VCaP (cell line): ENCODE data around the gene RGL1.

Experiments
- H3K27ac ChIP-seq: fragments of 450-650 bp; 2 replicates; pipeline ENCODE4 v1.5.1; 2017
- TF ChIP-seq, protein P1 (sequence below): fragments of 450-650 bp; conservative IDR thresholded peaks from 2 replicates; pipeline ENCODE4 v1.5.1; 2017; ENCODE audit warnings: mild to moderate bottlenecking, moderate library complexity

Gene RGL1

DNA sequence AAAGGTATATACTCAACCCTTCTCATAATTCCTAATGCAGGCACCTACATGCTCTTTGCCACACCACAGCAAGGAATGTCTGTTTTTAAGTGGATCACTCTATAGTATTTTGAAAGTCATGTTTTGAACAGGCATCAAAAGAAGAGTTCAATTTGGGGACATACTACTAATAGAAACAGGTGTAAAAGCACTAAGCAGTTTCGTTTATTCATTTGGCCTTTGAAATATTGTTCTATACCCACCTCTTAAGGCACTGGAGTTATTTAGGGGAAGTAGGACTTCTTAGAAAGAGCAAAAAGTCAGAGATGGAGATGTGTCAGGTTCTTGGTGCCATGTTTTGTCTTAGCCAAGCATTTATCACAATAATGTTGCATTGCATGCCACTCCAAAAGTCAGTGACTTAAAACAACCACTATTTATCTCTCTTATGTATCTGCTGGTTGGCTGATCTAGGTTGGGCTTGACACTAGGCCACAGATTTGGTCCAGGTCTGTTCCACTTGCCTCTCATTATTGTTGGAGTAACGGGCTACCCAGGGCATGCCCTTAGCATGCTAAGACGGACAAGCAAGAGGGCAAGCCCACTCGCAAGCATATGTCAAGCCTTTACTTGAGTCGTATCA lies 107.5 kb downstream of the RGL1 start:
- H3K27ac ChIP-seq = no peak overlapping the region
- TF ChIP-seq, protein P1, sequence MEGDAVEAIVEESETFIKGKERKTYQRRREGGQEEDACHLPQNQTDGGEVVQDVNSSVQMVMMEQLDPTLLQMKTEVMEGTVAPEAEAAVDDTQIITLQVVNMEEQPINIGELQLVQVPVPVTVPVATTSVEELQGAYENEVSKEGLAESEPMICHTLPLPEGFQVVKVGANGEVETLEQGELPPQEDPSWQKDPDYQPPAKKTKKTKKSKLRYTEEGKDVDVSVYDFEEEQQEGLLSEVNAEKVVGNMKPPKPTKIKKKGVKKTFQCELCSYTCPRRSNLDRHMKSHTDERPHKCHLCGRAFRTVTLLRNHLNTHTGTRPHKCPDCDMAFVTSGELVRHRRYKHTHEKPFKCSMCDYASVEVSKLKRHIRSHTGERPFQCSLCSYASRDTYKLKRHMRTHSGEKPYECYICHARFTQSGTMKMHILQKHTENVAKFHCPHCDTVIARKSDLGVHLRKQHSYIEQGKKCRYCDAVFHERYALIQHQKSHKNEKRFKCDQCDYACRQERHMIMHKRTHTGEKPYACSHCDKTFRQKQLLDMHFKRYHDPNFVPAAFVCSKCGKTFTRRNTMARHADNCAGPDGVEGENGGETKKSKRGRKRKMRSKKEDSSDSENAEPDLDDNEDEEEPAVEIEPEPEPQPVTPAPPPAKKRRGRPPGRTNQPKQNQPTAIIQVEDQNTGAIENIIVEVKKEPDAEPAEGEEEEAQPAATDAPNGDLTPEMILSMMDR = no peak

DNA sequence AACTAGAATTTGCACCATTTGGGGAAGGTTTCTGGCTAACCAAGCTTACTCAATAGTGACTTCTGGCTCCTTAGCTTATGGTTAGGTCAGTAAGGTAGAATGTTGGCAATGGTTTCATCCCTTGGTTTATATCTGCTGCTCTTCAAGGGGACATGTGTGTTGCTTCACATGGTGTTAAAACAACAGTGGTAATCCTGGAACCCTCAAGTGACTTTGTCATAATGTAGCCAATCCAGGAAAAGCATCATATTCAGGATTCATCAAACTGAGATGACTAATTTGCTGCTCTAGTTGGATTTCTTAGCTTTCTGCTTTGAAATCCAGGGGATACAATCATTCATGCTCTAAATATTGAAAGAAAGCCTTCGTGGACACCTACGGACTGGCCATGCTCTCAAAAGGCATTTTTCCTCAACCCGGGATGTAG lies 108.7 kb downstream of the RGL1 start:
- H3K27ac ChIP-seq = no peak overlapping the region
- TF ChIP-seq, protein P1 = no peak

DNA sequence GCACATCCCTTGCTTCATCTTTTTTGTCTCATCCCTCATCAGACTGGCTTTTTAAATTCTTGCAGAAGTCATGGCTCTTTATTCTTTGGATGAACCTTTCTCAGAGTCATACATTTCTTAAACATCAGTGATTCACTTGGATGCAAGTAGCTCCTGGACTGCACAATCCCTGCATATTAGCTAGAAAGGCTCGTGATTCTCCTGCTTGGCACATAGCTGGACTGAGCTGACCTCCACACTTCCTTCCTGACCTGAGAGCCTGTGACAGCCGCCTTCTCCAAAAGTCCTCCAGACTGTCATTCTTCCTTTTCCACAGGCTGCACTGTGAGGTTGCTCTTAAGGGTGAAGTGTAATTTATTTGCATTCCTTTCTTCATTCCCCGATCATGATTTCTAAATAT lies 109.4 kb downstream of the RGL1 start:
- H3K27ac ChIP-seq = no peak overlapping the region
- TF ChIP-seq, protein P1 = no peak

DNA sequence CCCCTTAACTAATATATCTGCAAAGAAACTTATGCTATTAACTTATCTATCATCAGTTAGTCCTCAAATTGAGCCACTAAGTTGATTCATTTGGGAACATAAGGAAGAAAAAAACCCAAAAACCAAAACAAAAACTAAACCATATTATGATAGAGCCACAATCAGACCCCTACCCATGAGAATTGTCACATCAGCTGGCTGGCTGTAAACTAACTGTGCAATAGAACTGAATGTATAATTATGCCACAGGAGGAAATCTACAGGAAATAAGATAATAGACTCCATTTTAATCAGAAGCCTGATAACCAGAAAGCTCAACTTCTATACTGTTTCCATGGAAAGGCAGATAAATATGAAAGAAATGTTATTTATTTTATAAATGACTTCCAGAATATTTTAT lies 110.0 kb downstream of the RGL1 start:
- TF ChIP-seq, protein P1 = no peak
- no peak overlapping the region for H3K27ac ChIP-seq

DNA sequence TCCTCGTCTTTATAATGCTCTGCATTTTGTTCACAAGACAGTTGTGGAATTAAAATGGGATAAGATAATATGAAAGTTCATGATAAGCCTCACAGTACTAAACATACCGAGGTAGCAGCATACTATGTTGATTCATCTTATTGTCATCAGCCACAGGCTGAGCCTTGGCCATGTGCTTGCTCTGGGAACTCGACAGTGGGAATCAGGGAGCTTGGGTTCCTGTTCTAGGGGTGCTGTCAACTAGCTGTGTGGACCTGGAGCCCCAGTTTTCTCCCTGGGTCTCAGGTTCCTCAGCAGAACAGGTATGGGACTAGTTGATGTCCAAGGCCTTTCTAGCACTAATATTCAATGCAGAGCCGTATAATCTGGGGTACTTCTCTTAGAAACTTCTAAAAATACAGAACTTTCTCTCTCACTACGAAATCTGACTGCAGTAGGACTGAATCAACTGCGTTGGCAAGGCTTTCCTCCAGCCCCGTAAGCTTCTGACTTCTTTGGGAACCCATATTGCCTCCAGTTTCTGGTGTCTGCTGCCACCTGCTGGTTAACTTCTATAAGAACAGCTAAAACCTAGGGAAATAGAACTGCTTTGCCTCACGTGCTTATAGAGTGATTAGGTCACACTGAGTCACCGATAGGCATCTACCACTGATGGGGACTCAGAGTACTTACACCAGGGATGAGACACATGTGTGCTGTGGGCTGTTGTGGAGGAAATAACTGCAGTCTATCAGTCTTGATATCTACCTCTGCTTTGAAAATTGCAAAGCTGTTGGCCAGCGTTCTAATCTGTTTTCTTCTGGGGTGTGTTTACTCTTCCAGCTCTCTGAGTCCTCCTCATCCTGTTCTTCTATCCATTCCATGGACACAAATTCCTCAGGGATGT lies 110.9 kb downstream of the RGL1 start:
- no peak overlapping the region for H3K27ac ChIP-seq
- TF ChIP-seq, protein P1 = peak; percentile 85

DNA sequence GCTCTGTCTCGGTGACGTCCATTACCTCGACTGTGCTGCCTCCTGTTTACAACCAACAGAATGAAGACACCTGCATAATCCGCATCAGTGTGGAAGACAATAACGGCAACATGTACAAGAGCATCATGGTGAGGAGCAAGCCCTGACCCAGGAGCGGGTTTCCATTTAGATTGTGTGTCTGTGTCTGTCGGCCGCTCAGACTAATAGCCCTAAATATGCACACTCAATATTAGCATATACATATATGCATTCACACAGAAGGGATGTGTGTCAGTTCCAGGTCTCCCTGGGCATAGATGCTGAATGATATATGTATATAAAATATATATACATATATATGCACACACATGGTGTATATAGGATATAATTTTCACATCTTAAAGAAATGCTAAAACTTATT lies 111.7 kb downstream of the RGL1 start:
- TF ChIP-seq, protein P1 = no peak
- no peak overlapping the region for H3K27ac ChIP-seq

DNA sequence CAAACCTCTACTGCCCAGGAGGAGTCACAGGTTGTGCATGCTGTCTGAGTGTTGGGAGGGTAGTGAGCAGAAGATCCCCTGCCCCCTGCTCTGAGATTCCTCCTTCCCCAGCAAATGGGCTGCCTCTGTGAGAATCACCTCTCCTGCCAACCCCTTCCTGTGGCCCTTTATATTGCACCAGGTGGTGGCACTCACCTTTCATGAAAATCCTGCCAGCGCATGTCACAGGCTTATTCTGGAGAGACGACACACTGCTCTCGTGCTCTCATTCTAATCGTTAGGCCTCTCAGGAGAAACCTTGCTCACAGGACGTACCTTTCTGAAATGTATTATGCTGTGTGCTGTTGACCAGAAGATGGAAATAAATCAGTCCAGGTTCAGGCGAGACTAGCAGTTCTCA lies 113.7 kb downstream of the RGL1 start:
- H3K27ac ChIP-seq = no peak overlapping the region
- TF ChIP-seq, protein P1 = peak; percentile 18; the same call in 1 of the 2 replicates
